Naive B cell (primary cell): ENCODE measurements around the gene ZNF675. TPM values are rescaled to one million over a fixed set of nuclear protein-coding genes. Genes with fewer than 3 reads are reported as not detected.
A peak's percentile ranks its signal among the peaks of the same experiment; 100 is the strongest.
"Not testable (repeated sequence)": the region's sequence is repeated elsewhere in the genome, so short reads cannot be mapped to it uniquely, and the experiment has no call there.

Experiments
- ATAC-seq, 2 donors: fragments of 150-1000 bp; cut with Tn5 transposase; 2 replicates each; pipeline ENCODE4 v1.10.0; 2021; ENCODE audit warnings: low read depth in 2 of 2, mild to moderate bottlenecking in 2 of 2, moderate library complexity in 2 of 2
- DNase-seq: peaks from one replicate; pipeline ENCODE4 v3.0.0; 2022
- H3K27ac Mint-ChIP-seq, 6 donors: one replicate each; pipeline ENCODE4 v1.8.0; 2020 to 2022; ENCODE audit warnings: mild to moderate bottlenecking in 6 of 6, mixed read lengths in 6 of 6, moderate library complexity in 5 of 6, inconsistent platforms in 2 of 6
- H3K27me3 Mint-ChIP-seq, 3 donors: one replicate each; pipeline ENCODE4 v1.8.0; 2021 to 2022; ENCODE audit warnings: mixed read lengths in 3 of 3, mild to moderate bottlenecking in 1 of 3
- H3K36me3 Mint-ChIP-seq, 2 donors: one replicate each; pipeline ENCODE4 v1.8.0; 2020 to 2022; ENCODE audit warnings: mixed read lengths in 2 of 2, inconsistent platforms in 1 of 2, mild to moderate bottlenecking in 1 of 2
- H3K4me1 Mint-ChIP-seq, 3 donors: one replicate each; pipeline ENCODE4 v1.8.0; 2020 to 2022; ENCODE audit warnings: mixed read lengths in 3 of 3, inconsistent platforms in 1 of 3, mild to moderate bottlenecking in 1 of 3, moderate library complexity in 1 of 3
- H3K4me3 Mint-ChIP-seq, 8 donors: one replicate each; pipeline ENCODE4 v1.8.0; 2020 to 2022; ENCODE audit warnings: mild to moderate bottlenecking in 8 of 8, mixed read lengths in 8 of 8, moderate library complexity in 8 of 8, inconsistent platforms in 2 of 8
- H3K9me3 Mint-ChIP-seq, 7 donors: one replicate each; pipeline ENCODE4 v1.8.0; 2020 to 2022; ENCODE audit warnings: mixed read lengths in 7 of 7, mild to moderate bottlenecking in 5 of 7, inconsistent platforms in 2 of 7, moderate library complexity in 1 of 7
- polyA plus RNA-seq, 6 donors: library from polyadenylated mRNA; unstranded; fragments of 300-500 nt; fragmentation: Illumina TruSeq; gene quantifications; one replicate each; pipeline ENCODE4 v1.2.3, GENCODE V29; 2021; ENCODE audit warnings: low read depth in 6 of 6

ZNF675 gene
- polyA plus RNA-seq, 6 donors from 2014 or later = 23.7 to 50.7 (median 34.7) TPM

DNA sequence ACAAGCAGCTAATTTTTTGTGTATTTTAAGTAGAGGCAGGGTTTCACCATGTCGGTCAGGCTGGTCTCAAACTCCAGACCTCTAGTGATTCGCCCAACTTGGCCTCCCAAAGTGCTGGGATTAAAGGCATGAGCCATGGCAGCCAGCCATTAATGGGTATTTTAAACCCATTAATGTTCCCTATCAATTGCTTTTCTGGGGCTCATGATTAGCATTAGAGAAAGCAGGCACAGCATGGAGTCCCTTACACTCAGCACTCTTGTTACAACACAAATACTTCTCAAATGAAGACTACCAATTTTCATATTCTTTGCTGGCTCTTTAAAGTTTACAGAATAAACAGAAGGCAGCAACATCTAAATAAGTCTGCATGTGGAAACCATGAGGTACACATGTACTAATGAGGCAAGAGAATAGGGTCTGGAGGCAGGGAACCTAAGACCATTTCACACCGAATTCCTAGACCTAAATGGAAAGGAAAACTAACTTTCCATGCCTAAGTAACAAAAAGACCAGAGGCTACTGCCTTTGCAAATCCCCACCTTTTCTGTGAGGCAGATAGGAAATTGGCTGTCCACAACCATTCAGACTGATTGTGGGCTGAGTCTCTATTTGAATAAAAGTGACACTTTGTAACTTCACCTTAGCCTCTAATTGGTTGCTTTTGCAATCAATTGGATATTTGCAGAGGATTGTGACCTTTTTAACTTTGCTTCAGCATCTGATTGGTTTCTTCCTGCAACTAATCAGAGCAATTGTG lies 21.2 kb downstream of the ZNF675 start:
- Mint-ChIP-seq H3K36me3 (peaks cover 47 to 55% of the 10 kb centered on the region in 2 donors), H3K4me3 (no peak overlapping the region), H3K9me3 (peaks cover 3 to 60% (median 28%) of the 10 kb centered on the region in 7 donors), H3K4me1 (peaks cover 5 to 9% (median 7%) of the 10 kb centered on the region in 3 donors), H3K27me3 (no peaks in the 10 kb centered on the region), H3K27ac (peak overlapping the region in 1 of 6 donors; percentile 22)
- DNase-seq (no peak), ATAC-seq (no peak)

DNA sequence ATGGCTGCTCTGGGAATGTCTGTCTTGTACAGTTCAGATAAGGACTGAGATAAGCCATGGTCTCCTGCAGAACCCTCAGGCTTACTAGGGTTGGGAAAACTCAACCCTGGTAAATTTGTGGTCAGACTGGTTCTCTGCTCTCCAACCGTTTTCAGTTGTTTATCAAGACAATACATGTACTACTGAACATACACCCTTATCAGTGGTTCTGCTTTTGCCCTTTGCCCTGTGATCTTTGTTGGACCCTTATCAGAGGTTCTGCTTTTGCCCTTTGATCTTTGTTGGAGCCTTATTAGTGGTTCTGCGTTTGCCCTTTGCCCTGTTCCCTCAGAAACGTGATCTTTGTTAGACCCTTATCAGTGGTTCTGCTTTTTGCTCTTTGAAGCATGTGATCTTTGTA lies 37.2 kb downstream of the ZNF675 start:
- H3K27me3 Mint-ChIP-seq, ATAC-seq, H3K4me3 Mint-ChIP-seq, H3K4me1 Mint-ChIP-seq, DNase-seq: not testable (repeated sequence)
- Mint-ChIP-seq H3K36me3 (peaks cover 18 to 28% of the 10 kb centered on the region in 2 donors), H3K27ac (peak overlapping the region in 1 of 6 donors; percentile 73), H3K9me3 (peaks cover 14 to 86% (median 73%) of the 10 kb centered on the region in 7 donors)

Other genes starting within 250 kb of the ZNF675 start
- gene ZNF681, start 71.7 kb upstream of the ZNF675 start, polyA plus RNA-seq = 1 to 10 TPM; 1.0 to 4.3 (median 3.2) TPM
- gene ZNF726, start 227.7 kb upstream of the ZNF675 start, polyA plus RNA-seq = 1 to 10 TPM; 2.3 to 4.0 (median 2.4) TPM